Neural cell (in vitro differentiated cells): ENCODE data around the gene CYP39A1. TPM values are rescaled to one million over a fixed set of nuclear protein-coding genes. Genes with fewer than 3 reads are reported as not detected.

ENCODE experiments used
- H2AFZ ChIP-seq: fragments of 200-600, 300-800 bp; sonication (generic), shearing (Covaris generic); 2 replicates; pipeline ENCODE4 v1.6.0; 2014; ENCODE audit warnings: low read depth, mild to moderate bottlenecking, antibody characterized with exemption, low read length, moderate library complexity
- H3F3A ChIP-seq: fragments of 200-600 bp; shearing (Covaris generic); 2 replicates; pipeline ENCODE4 v1.6.1; 2016; ENCODE audit warnings: mild to moderate bottlenecking, moderate library complexity, mixed read lengths, antibody characterized with exemption, low read length; ENCODE audit not compliant: insufficient read depth, poor library complexity, severe bottlenecking
- H3K27ac ChIP-seq: fragments of 200-600, 300-800 bp; sonication (generic), shearing (Covaris generic); 2 replicates; pipeline ENCODE4 v1.5.1; 2014; ENCODE audit warnings: mild to moderate bottlenecking, low read length, moderate library complexity
- H3K27me3 ChIP-seq: fragments of 300-800, 200-600 bp; sonication (generic), shearing (Covaris generic); 2 replicates; pipeline ENCODE4 v1.6.0; 2014; ENCODE audit warnings: mild to moderate bottlenecking, low read depth, low read length, moderate library complexity; ENCODE audit not compliant: insufficient read depth
- H3K36me3 ChIP-seq: fragments of 300-800, 200-600 bp; sonication (generic), shearing (Covaris generic); 2 replicates; pipeline ENCODE4 v1.5.1; 2014; ENCODE audit warnings: mild to moderate bottlenecking, antibody characterized with exemption, low read length, moderate library complexity; ENCODE audit not compliant: insufficient read depth
- H3K4me2 ChIP-seq: fragments of 300-800, 200-600 bp; sonication (generic), shearing (Covaris generic); 2 replicates; pipeline ENCODE4 v1.6.0; 2014; ENCODE audit warnings: mild to moderate bottlenecking, low read length
- H3K4me3 ChIP-seq: fragments of 300-800, 200-600 bp; sonication (generic), shearing (Covaris generic); 2 replicates; pipeline ENCODE4 v1.5.1; 2014; ENCODE audit warnings: mild to moderate bottlenecking, low read length, moderate library complexity
- H3K79me2 ChIP-seq: fragments of 200-600 bp; shearing (Covaris generic); replicated peaks from 2 replicates; pipeline ENCODE4 v1.6.0; 2014; ENCODE audit warnings: mild to moderate bottlenecking, low read length, moderate library complexity; ENCODE audit not compliant: insufficient read depth
- H3K9ac ChIP-seq: fragments of 300-800, 200-600 bp; sonication (generic), shearing (Covaris generic); 2 replicates; pipeline ENCODE4 v1.6.1; 2016; ENCODE audit warnings: mild to moderate bottlenecking, low read length, mixed read lengths
- H3K9me2 ChIP-seq: fragments of 200-600 bp; shearing (Covaris generic); 2 replicates; pipeline ENCODE4 v1.6.1; 2016; ENCODE audit warnings: mild to moderate bottlenecking, low read length, mixed read lengths; ENCODE audit not compliant: insufficient read depth
- H3K9me3 ChIP-seq: fragments of 200-600, 300-800 bp; sonication (generic), shearing (Covaris generic); 2 replicates; pipeline ENCODE4 v1.6.1; 2016; ENCODE audit warnings: mild to moderate bottlenecking, mixed run types, low read length, moderate library complexity, mixed read lengths
- H4K20me1 ChIP-seq: fragments of 200-600 bp; shearing (Covaris generic); 2 replicates; pipeline ENCODE4 v1.6.1; 2016; ENCODE audit warnings: mild to moderate bottlenecking, mixed run types; ENCODE audit not compliant: insufficient read depth
- EP300 ChIP-seq: fragments of 450-650 bp; conservative IDR thresholded peaks from 2 replicates; pipeline ENCODE4 v1.6.1; 2014; ENCODE audit warnings: antibody characterized with exemption, mild to moderate bottlenecking, moderate library complexity; ENCODE audit not compliant: poor library complexity, severe bottlenecking
- EZH2 ChIP-seq: fragments of 200-600, 300-800 bp; shearing (Covaris generic), sonication (generic); IDR thresholded peaks from 2 replicates; pipeline ENCODE4 v1.6.1; 2014; ENCODE audit warnings: antibody characterized with exemption, low read length, borderline replicate concordance, mild to moderate bottlenecking; ENCODE audit not compliant: insufficient read depth, poor library complexity, severe bottlenecking
- MXI1 ChIP-seq: fragments of 450-650 bp; conservative IDR thresholded peaks from 2 replicates; pipeline ENCODE4 v1.6.1; 2014; ENCODE audit warnings: antibody characterized with exemption, mild to moderate bottlenecking; ENCODE audit not compliant: poor library complexity, severe bottlenecking
- POLR2AphosphoS5 ChIP-seq: IDR thresholded peaks from 2 replicates; pipeline ENCODE4 v1.6.1; 2012
- RAD21 ChIP-seq: fragments of 450-650 bp; conservative IDR thresholded peaks from 2 replicates; pipeline ENCODE4 v1.6.1; 2014; ENCODE audit warnings: antibody characterized with exemption, mild to moderate bottlenecking, moderate library complexity
- SMC3 ChIP-seq: fragments of 450-650 bp; conservative IDR thresholded peaks from 2 replicates; pipeline ENCODE4 v1.6.1; 2014; ENCODE audit warnings: antibody characterized with exemption, mild to moderate bottlenecking, moderate library complexity; ENCODE audit not compliant: poor library complexity
- TAF1 ChIP-seq: IDR thresholded peaks from 2 replicates; pipeline ENCODE4 v1.6.1; 2012; ENCODE audit warnings: low read depth
- polyA plus RNA-seq: library from polyadenylated mRNA; depleted of rRNA; stranded (reverse); fragments of >200 nt; gene quantifications from 2 replicates; pipeline ENCODE4 v1.2.3, GENCODE V29; 2014
- TF ChIP-seq, protein P1 (sequence below): fragments of 450-650 bp; IDR thresholded peaks from 2 replicates; pipeline ENCODE4 v1.5.1; 2014; ENCODE audit warnings: antibody characterized with exemption, mild to moderate bottlenecking, moderate library complexity; ENCODE audit not compliant: poor library complexity, severe bottlenecking
- TF ChIP-seq, protein P2 (sequence below): IDR thresholded peaks from 2 replicates; pipeline ENCODE4 v1.6.1; 2012; ENCODE audit warnings: borderline replicate concordance

The CYP39A1 gene
- polyA plus RNA-seq, 1 donor from 2014 or later: 1.4 TPM

DNA sequence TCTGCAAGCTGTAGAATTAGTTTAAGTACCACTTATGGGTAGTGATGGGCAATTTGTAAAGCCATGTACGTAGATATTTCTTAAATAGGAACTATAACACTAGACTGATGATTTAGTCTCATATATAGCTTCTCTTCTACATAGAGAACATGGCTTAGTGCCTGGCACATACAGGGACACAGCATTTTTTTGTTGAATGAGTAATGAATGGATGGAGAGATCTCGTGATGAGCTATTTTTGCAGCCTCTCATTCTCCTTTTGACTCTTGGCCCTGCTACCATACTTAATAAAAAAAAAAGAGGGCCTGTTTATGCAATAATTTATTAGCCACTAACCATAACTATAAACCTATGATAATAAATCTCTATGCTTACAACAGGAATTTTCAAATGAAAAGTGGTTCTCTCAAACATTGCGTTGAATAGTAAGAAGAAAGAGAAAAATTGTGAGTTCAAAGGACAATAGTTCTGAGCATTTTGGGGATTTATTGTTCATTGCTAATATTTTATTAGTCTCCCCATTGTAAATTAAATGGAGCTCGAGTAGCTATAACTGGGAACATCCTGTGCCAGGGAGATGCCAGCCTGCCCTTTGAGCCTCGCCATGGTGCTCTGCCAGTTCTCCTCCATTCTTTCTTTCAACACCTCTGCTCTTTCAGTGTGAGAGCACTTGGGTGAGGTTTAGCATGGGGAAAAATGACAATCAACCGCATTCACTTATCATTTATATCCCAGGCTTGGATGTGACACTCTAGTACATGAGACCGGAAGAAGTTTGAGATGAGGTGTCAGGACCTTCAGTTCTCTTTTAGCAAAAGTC lies 146.7 kb downstream of the CYP39A1 start:
- TF ChIP-seq TAF1 (no peak), EZH2 (no peak), POLR2AphosphoS5 (no peak), SMC3 (no peak), EP300 (no peak), RAD21 (no peak), MXI1 (no peak)
- TF ChIP-seq, protein P1, sequence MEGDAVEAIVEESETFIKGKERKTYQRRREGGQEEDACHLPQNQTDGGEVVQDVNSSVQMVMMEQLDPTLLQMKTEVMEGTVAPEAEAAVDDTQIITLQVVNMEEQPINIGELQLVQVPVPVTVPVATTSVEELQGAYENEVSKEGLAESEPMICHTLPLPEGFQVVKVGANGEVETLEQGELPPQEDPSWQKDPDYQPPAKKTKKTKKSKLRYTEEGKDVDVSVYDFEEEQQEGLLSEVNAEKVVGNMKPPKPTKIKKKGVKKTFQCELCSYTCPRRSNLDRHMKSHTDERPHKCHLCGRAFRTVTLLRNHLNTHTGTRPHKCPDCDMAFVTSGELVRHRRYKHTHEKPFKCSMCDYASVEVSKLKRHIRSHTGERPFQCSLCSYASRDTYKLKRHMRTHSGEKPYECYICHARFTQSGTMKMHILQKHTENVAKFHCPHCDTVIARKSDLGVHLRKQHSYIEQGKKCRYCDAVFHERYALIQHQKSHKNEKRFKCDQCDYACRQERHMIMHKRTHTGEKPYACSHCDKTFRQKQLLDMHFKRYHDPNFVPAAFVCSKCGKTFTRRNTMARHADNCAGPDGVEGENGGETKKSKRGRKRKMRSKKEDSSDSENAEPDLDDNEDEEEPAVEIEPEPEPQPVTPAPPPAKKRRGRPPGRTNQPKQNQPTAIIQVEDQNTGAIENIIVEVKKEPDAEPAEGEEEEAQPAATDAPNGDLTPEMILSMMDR: no peak
- TF ChIP-seq, protein P2, sequence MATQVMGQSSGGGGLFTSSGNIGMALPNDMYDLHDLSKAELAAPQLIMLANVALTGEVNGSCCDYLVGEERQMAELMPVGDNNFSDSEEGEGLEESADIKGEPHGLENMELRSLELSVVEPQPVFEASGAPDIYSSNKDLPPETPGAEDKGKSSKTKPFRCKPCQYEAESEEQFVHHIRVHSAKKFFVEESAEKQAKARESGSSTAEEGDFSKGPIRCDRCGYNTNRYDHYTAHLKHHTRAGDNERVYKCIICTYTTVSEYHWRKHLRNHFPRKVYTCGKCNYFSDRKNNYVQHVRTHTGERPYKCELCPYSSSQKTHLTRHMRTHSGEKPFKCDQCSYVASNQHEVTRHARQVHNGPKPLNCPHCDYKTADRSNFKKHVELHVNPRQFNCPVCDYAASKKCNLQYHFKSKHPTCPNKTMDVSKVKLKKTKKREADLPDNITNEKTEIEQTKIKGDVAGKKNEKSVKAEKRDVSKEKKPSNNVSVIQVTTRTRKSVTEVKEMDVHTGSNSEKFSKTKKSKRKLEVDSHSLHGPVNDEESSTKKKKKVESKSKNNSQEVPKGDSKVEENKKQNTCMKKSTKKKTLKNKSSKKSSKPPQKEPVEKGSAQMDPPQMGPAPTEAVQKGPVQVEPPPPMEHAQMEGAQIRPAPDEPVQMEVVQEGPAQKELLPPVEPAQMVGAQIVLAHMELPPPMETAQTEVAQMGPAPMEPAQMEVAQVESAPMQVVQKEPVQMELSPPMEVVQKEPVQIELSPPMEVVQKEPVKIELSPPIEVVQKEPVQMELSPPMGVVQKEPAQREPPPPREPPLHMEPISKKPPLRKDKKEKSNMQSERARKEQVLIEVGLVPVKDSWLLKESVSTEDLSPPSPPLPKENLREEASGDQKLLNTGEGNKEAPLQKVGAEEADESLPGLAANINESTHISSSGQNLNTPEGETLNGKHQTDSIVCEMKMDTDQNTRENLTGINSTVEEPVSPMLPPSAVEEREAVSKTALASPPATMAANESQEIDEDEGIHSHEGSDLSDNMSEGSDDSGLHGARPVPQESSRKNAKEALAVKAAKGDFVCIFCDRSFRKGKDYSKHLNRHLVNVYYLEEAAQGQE: no peak
- Histone ChIP-seq H3F3A (no peaks in the 10 kb centered on the region), H2AFZ (no peak overlapping the region), H3K36me3 (no peaks in the 10 kb centered on the region), H3K4me3 (no peak overlapping the region), H3K27ac (no peak overlapping the region), H3K9ac (no peak overlapping the region), H3K4me2 (no peak overlapping the region), H3K9me2 (no peaks in the 10 kb centered on the region), H3K9me3 (no peaks in the 10 kb centered on the region), H3K27me3 (no peaks in the 10 kb centered on the region), H3K79me2 (no peaks in the 10 kb centered on the region), H4K20me1 (no peaks in the 10 kb centered on the region)

DNA sequence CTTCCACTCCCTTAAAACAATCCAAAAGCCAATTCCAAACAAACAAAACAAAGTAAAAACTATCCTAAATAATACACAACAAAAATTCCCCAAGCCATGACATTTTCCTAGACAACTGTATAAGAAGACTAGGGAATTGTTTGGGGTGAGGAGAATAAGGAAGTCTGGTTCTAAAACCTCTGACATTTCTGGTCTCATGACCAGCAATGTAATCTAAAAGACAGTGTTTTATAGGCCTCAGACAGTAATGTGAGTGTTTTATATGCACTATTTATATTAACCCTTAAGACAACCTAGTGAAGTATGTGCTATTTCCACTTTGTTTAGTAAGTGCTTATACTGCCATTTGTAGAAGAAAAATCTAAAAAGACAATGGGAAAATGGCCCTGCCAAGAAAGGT lies 148.4 kb downstream of the CYP39A1 start:
- Histone ChIP-seq H2AFZ (no peak overlapping the region), H3K27ac (no peak overlapping the region), H3K27me3 (no peaks in the 10 kb centered on the region), H3K36me3 (no peaks in the 10 kb centered on the region), H3K4me2 (no peak overlapping the region), H3K9me2 (no peaks in the 10 kb centered on the region), H3F3A (no peaks in the 10 kb centered on the region), H3K4me3 (no peak overlapping the region), H3K9me3 (no peaks in the 10 kb centered on the region), H3K79me2 (no peaks in the 10 kb centered on the region), H4K20me1 (no peaks in the 10 kb centered on the region), H3K9ac (no peak overlapping the region)
- no peak for TF ChIP-seq MXI1
- no peak for TF ChIP-seq TAF1
- no peak for TF ChIP-seq EZH2
- TF ChIP-seq, protein P1: no peak
